IPS-NIHi11 (cell line): ENCODE measurements around the gene DIAPH1.
A peak's percentile ranks its signal among the peaks of the same experiment; 100 is the strongest.
"Not testable (repeated sequence)": the region's sequence is repeated elsewhere in the genome, so short reads cannot be mapped to it uniquely, and the experiment has no call there.

Experiments
- DNase-seq: peaks from one replicate; pipeline ENCODE4 v3.0.0; 2012; ENCODE audit warnings: mixed read lengths, low spot score

DIAPH1 gene

DNA sequence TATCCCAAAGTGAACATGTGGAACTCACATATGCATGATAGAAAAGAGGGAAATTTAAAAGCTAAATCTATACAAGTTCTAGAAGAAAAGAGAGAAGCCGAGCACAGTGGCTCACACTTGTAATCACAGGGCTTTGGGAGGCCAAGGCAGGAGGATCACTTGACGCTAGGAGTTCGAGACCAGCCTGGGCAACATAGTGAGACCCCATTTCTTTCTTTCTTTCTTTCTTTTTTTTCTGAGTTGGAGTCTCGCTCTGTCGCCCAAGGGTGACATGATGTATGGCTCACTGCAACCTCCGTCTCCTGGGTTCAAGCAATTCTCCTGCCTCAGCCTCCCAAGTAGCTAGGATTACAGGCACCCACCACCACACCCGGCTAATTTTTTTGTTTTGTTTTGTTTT lies 8.9 kb downstream of the DIAPH1 start:
- not testable (repeated sequence) for DNase-seq

DNA sequence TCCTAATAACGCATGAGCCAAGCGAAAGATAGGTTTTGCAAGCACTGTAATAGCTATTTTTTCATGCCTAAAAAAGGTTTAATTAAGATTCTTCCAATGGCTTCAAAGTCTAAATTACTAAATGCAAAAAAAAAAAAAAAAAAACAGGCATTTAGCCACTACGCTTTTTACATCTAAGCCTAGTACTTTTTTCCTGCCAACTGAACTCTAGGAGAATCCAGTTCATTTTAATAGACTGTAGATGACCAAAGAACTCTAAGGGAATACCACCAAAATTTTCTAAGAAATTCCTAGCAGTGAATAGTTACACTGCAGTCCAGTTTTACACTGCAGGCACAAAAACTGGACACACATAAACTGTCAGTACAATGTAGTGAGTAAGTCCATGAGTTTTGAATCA lies 9.8 kb downstream of the DIAPH1 start:
- no peak for DNase-seq

DNA sequence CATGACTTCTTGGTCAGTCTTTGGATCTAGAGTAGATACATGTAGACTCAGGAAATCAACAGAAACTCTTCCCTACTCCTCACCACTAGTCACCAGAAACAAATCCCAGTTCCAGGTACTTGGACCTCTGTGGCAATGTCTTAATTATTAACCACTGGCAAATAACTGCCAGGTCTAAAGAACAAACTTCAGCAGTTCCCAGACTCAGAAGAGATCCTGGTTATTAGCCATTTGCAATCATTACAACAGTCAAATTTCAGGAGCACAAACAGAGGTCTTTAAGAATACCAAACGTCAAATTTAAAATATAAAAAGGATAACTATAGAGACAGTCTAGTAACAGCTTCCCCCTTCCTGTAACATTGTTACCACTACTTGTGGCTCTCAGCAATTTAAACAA lies 10.2 kb downstream of the DIAPH1 start:
- DNase-seq = no peak

DNA sequence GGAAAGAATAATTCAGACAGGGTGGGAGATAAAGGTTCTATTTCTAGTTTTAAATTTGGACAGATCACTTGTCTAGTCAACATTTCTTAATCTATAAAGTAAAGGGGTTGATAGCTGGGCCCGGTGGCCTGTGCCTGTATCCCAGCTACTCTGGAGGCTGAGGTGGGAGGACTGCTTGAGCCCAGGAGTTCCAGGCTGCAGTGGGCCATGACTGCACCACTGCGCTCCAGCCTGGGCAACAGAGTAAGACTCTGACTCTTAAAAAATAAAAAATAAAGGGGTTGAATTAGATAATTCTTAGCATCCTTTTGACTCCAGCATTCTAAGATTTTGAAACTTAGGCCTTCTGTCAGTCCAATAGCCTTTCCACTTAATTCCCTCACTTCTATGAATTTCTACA lies 10.8 kb downstream of the DIAPH1 start:
- no peak for DNase-seq

DNA sequence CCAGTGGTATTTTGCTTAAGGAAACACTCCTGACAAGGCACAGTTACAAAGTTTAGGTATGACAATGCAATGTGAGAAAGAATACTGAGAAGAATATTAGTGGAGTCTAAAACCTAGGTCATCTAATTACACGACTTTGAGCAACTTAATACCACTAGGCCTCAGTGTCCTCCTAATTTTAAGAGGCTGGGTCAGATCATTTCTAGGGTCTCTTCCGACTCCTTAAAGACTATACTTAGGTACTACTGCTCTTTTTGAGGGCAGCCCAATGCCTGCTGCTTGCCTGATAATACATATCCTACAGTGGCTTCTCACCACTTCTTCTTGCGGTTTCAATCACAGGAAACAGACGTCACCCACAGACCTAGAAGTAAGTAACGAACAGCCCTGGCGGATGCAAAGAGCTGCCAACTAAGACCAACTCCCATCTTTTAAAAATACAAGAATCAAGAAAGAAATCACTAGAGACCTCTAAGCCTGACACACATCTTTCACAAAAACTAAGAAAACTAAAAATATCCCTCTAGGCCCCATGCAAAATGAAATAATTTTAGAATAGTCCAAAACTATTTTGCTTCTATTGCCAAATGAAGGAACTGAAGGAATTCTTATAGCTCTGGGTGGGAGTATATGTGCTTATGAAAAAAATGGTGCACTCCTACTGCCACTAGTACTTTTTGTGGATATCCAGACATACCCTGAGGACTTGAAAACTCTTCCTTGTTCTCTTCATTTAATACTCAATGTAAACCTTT lies 13.1 kb downstream of the DIAPH1 start:
- DNase-seq = no peak

DNA sequence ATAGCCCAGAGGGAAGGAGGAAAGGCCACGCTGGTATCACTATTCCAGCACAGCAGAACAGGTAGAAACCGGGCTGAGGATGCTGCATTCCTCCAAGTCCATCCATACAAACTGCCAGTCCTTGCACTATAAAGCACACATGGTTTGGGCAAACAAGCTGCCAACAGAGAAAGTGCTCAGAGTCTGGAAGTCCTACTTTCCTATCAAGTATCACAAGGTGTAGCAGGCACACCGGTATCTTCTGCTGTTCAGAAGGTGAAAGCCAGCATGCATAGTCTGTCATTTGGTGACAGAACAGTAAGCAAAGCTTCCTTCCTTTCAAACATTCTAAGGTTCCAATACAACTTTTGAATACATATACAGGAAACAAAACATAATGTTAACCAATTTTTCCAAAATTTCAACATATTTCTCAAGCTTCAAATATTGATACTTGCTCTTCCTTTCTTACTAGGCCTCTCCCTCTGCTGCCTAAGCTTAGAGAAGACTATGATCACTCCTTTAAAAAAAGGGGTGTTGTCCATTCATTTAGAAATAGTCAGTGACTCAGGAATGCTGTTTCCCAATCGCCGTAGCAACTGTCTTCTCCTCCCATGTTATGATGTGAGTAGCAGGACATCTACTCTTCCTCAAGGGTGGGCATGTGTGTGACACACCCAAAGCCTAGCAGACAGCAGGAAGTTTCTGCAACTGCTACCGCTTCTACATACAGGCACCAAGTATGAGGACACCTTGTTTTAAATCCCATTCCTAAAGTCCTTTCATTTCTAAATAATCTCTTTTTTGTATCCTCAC lies 14.7 kb downstream of the DIAPH1 start:
- DNase-seq = peak; percentile 19

DNA sequence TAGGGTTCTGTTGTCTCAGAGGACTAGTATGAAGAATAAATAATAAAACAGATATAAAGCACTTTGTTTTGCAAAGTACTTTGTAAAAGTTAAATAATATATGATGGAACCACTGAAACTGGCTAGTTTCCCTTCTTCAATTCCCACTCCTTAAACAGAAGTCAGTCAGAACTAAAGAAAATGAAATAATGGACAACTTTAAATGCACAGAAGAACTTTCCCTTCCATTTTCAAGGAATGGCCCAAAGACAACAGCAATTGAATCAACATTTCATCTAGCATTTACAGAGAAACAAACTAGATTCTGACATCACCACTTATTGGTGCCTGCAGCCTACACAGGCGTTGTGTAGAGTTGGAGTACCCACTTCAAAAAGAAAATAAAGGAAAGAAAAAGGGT lies 16.2 kb downstream of the DIAPH1 start:
- DNase-seq = no peak

DNA sequence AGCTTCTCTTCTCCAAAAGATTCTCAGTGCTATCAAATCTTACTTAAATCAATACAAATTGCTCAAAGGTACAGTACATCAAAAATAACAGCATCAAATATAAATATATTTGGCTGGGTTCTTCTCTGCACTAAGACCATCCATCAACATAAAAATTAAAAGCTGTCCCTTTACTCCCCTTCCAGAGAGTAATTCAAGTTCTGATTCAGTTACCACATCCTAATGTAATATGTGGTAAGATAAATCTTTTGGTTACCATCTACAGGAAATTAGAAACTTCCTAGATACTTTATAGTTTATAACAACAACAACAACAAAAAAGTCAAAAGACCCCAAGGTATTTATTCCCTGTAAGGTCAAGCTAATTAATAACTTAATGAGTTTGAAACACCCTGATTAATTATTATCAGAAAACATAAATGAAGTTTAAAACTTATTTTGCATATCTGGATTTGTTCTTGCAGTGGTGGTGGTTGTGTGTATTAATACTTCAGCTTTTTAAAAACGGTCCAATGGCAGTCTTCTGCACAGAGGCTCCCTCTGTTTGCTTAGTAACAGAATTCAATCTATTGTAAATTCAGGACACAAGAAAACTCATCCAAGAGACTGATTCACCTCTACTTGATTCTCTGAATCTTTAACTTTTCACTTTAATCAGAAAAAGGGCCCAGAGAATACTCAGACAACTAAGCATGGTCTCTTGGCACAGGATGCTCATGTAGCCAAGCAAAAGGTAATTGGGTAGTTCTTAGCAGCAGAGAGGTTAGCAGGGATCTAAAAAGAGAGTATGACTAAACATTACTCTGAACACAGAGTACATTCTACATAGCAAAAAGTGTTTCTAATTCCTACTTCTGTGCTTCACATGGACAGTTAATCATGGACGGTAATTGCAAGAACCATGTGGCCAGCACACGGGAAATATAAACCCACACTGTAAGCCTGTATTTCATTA lies 20.1 kb downstream of the DIAPH1 start:
- no peak for DNase-seq

DNA sequence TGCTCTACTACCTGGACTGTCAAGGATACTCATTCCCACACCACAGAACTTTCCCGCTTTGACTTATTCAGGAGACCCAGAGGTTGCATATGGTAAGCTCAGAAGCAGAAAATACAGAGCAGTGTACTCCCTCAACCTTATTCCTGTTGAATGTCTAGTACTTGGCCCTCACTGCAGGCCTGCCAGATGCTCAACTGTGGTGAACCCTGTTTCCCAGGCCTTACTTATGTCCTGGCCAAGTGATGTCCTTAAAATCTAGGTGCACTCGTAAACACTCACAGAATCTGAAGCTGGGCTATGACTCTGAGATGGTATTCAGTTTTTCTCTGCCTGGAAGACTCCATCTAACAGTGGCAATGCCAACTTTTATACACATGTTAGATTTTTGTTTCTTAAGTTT lies 21.0 kb downstream of the DIAPH1 start:
- no peak for DNase-seq

DNA sequence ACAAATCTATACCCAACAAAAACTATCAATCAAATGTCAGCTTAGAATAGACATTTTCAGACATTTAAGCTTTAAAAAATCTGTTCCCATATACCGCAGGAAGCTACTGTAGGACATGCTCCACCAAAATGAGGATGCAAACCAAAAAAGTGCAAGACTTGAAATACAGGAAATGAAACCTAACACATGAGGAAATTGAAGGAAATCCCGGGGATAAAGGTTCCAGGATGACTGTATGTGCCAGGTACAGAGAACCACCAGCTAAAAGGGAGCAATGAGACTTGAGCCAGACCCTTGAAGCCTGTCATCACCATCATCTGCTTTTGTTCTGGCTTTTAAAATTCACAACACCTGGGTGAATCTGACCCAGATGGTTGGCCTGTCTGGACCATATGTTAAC lies 21.4 kb downstream of the DIAPH1 start:
- no peak for DNase-seq

DNA sequence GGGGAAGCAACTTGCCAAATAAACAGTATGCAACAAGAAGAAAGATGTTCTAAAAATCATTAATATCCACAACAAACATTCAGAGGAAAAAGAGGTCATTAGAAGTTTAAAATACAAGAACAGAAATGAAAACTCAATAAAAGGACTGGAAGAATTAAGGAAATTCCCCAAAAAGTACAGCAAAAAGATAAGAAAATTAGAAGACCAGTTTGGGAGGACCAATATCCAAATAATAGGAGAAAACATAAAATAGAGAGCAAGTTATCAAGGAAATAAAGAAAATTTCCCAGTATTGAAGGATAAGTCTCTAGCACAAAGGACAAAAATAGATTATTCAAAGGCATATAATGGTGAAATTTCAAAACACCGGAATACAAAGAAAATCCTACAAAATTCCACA lies 21.9 kb downstream of the DIAPH1 start:
- no peak for DNase-seq

DNA sequence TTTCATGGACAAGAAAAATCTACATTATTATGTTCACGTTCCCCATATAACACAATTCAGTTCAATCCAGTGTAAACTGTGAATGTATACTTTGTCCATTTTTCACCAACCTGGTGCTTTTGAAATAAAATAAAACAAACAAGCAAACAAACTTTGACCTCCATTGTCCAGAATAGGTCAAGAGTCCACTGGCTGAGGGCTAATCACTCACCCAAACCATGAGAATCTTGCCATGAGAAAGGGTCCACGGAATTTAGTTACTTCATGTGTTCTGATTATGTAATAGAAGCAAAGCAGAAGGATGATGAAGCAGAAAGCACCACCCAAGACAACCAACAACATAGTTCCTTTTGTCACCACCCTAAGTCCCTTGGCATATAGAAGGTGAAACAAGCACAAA lies 28.7 kb downstream of the DIAPH1 start:
- DNase-seq = no peak

DNA sequence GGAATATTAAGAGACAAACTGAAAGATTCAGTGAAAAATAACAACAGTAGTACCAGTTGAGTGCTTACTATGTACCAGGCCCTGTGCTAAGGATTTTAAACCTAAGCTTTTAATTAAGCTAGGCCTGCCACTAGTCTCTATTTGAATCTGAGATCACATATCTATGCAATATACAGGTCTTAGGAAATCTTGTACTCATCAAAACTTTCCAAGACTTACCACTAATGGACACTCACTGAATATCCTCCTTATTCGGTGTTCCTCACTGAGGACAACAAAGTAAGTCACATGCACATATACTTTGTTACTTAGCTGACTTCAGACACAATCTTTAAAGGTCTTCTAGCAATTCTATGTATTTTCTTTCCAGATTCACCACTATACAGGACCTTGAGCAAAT lies 32.6 kb downstream of the DIAPH1 start:
- DNase-seq = no peak

DNA sequence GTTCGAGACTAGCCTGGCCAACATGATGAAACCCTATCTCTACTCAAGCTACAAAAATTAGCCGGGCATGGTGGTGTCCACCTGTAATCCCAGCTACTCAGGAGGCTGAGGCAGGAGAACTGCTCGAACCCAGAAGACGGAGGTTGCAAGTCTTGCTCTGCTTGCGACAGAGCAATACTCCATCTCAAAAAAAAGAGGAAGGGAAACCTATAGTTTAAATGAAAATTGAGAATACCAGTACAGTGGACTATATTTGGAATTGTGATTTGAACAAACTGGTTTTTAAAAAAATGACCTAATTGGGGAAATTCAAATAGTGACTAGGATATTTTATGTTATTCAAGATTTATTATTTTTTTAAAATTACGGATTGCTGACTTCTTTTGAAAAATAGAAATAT lies 33.2 kb downstream of the DIAPH1 start:
- no peak for DNase-seq

DNA sequence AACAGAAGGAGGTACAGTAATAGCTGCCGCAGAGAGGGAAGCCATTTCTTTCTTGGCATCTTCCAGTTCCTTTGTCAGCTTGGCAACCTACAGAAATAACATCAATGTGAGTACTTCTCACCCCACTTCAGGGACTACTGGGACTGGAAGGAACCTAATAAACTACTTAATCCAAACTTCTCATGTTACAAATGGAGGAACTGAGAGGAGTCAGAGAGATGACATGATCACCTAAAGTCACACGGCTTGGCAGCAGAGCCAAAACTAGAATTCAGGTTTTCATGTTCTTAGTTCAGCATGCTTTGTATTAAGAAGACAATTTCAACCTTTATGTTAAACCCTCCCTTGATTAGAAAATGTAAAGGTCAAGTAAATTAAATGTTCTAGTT lies 44.7 kb downstream of the DIAPH1 start:
- DNase-seq = no peak

DNA sequence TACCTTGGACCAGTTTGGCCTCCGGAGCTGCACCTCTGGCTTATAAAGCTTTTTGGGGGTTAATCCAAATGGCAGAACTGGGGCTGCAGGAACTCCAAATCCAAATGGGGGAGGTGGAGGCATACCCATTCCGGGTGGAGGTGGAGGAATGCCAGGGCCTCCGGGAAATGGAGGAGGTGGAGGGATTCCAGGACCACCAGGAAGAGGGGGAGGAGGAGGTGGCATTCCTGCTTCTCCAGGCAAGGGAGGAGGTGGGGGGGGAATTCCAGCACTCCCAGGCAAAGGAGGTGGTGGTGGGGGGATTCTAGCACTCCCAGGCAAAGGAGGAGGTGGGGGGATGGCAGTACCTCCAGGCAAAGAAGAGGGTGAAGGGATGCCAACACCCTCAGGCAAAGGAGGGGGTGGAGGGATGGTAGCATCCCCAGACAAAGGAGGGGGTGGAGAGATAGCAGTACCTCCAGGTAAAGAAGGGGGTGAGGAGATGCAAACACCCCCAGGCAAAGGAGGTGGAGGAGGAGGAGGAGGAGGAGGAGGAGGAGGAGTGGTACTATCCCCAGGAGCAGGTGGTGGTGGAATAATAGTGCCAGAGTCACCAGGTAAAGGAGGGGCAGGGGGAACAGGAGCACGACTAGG lies 45.2 kb downstream of the DIAPH1 start:
- peak; percentile 26 for DNase-seq

DNA sequence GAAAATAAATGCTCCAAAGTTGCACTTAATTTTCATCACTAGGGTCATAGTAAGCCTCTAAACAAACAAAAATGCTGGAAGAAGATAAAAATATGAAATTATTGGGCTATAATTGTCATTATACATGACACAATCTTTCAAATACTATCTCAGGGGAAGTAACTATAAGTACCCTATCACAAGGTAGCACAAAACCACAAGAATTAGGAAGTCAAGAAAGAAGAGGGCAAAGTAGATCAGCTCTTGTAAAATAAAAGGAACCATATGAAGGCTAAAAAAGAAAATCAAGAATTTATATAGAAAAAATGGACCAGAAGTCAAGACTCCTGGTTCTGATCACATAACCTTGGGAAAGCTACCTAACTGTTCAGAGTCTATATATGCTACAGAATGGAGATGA lies 48.1 kb downstream of the DIAPH1 start:
- no peak for DNase-seq

DNA sequence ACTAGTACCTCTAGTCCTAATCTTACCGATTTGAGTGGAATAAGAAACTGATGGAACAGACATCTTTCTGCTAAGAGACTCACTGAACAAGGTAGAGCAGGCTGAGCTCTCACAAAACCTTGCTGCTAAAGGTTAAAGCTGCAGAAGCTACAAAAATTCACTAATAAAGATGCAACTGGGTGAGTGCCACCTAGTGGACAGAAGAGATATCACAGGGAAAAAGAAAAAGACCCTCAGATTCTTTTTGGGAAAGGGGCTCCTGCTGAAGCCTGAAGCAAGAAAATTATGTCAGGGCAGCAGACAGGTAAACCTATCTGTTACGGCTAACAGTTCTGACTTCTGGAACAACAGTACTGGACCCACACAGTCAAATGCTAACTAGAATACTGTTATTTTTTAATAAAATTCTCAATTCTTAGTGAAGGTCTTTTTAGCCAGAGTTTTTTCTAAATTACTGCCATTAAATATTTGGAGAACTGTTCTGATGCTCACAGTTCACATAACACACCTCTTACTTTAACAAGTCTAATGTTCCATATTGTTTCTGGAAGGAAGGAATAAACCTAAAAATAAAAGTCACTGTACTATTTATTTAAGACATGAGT lies 51.2 kb downstream of the DIAPH1 start:
- DNase-seq = peak; percentile 29

DNA sequence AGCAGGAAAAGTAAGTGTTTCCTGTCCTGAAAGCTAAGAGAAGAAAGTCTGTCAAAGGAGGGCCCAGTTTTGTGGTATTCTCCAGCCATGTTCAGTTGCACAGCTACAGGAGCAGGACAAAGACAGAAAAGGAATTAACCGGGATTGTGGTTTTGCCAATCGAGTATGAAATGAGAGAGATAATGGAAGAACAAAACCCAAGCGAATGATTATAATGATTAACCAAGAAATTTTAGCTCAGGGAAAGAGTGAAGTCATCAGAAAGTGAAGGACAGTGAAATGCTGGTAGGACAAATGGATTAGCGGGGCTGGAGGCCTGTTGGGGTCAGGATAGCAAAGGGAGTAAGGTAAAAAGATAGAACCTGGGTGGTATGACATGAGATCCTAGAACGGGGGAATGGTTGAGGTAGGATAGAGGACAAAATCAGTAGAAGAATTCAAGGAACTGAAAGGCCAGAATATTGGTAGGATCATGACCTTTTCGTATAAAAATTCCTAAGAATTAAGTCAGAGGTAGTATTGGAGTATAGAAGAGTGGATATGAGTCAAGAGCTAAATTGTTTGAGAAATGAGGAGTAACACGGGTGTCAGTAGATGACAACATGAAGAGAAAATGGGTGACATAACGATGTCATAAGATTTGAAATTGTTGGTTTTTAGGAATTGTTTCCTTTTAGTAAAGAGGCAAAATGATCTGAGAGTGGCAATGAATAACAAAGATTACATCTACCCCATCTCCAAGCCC lies 52.8 kb downstream of the DIAPH1 start:
- DNase-seq = no peak

DNA sequence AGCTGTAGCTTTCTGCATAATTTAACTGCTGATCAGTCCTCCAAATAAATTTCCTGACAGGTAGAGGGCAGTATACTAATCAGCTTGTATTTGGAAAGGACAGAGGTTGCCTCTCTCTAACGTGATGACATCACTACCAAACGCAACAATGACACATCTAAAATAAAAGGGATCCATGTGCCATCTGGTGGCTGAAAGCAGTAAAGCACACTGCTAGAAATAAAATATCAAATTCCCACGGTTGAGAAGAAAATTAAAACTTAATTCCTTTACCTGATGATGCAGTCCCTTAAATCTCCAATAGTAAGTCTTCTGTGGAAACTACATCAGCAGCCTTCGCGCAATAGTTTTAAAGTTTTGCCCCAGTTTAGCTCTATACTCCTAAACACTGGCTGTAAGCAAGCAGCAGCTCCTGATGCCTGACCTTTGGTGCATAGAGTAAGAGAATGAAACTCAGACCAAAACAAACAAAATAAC lies 54.5 kb downstream of the DIAPH1 start:
- DNase-seq = peak; percentile 64
